ENCODE data around the gene IMP4.

DNA sequence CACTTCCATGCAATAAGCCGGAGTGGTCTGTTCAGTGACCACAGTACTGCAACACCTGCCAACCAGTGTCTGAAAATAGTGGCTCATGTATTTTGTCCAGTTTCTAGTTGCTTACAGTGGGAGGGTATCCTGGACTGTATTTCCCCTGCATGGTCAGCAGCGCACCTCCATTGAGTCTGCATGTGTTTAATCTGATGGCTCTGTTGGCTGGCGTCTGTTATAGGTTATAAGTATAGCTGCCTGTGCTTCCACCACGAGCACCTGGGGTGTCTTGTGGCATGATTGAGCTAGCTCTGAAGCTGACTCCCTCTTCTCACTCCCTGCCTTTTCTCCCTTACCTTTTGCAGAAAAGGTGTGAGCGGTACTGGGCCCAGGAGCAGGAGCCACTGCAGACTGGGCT is 26.1 kb downstream of the IMP4 start:
- TF ChIP-seq POLR2AphosphoS5 (IDR thresholded peaks at IDR 0.05), result no peak
- TF ChIP-seq, protein P1, sequence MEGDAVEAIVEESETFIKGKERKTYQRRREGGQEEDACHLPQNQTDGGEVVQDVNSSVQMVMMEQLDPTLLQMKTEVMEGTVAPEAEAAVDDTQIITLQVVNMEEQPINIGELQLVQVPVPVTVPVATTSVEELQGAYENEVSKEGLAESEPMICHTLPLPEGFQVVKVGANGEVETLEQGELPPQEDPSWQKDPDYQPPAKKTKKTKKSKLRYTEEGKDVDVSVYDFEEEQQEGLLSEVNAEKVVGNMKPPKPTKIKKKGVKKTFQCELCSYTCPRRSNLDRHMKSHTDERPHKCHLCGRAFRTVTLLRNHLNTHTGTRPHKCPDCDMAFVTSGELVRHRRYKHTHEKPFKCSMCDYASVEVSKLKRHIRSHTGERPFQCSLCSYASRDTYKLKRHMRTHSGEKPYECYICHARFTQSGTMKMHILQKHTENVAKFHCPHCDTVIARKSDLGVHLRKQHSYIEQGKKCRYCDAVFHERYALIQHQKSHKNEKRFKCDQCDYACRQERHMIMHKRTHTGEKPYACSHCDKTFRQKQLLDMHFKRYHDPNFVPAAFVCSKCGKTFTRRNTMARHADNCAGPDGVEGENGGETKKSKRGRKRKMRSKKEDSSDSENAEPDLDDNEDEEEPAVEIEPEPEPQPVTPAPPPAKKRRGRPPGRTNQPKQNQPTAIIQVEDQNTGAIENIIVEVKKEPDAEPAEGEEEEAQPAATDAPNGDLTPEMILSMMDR (IDR thresholded peaks at IDR 0.05), result no peak
- TF ChIP-seq POLR2A (IDR thresholded peaks at IDR 0.05), result no peak

All from breast epithelium (tissue), 3 donors.